Activated T-cell treated with anti-CD3 and anti-CD28 coated beads for 24 hours (primary cell): ENCODE results near the gene B3GNT9.

Source experiments
- DNase-seq: peaks from one replicate; pipeline ENCODE4 v3.0.0-alpha.2; 2020; ENCODE audit warnings: low read depth

The B3GNT9 gene

GRCh38 chr16:67167588-67167987, 16.8 kb upstream of the B3GNT9 start:
- DNase-seq = no peak

- DNase-seq = no peak
Observed at GRCh38 chr16:67166598-67167168, 15.9 kb upstream of the B3GNT9 start.

- DNase-seq = no peak
Observed at GRCh38 chr16:67166110-67166547, 15.3 kb upstream of the B3GNT9 start.

GRCh38 chr16:67165121-67166078, 14.6 kb upstream of the B3GNT9 start:
- no peak for DNase-seq

GRCh38 chr16:67164599-67165061, 13.8 kb upstream of the B3GNT9 start, which contains the start of gene HSF4:
Gene HSF4, plus strand, starts transcription at chr16:67164745. Its CDS starts 67 bp downstream, at chr16:67164812.
- DNase-seq = no peak

GRCh38 chr16:67163999-67164558, 13.3 kb upstream of the B3GNT9 start:
- DNase-seq = no peak

GRCh38 chr16:67163164-67163998, 12.6 kb upstream of the B3GNT9 start:
- no peak for DNase-seq

GRCh38 chr16:67162506-67163163, 11.8 kb upstream of the B3GNT9 start:
- no peak for DNase-seq

GRCh38 chr16:67161595-67162058, 10.8 kb upstream of the B3GNT9 start:
- DNase-seq = no peak

- DNase-seq = peak; percentile 60
Observed at GRCh38 chr16:67158637-67159600, 8.1 kb upstream of the B3GNT9 start.

GRCh38 chr16:67157892-67158635, 7.3 kb upstream of the B3GNT9 start:
- DNase-seq = no peak

GRCh38 chr16:67157106-67157748, 6.4 kb upstream of the B3GNT9 start:
- no peak for DNase-seq

GRCh38 chr16:67156143-67156844, 5.5 kb upstream of the B3GNT9 start:
- no peak for DNase-seq

- DNase-seq = peak; percentile 66
Observed at GRCh38 chr16:67155295-67156142, 4.7 kb upstream of the B3GNT9 start.

GRCh38 chr16:67154578-67155294, 3.9 kb upstream of the B3GNT9 start:
- DNase-seq = no peak

GRCh38 chr16:67151431-67152097, 766 bp upstream of the B3GNT9 start:
- no peak for DNase-seq
